HEK293T (cell line): ENCODE results near the gene SLC23A1.

Experiments
- CTCF ChIA-PET: fragments of 350-600 bp; formaldehyde crosslinking; extraction: SDS; loops from one replicate; lab custom pipeline; 2021; ENCODE audit warnings: antibody characterized with exemption, inconsistent platforms; lab: Yijun Ruan, JAX
- POLR2A ChIA-PET: fragments of 350-600 bp; formaldehyde crosslinking; extraction: SDS; loops from one replicate; lab custom pipeline; 2020; ENCODE audit warnings: antibody characterized with exemption, inconsistent platforms; lab: Yijun Ruan, JAX
- DNase-seq: peaks from one replicate; pipeline ENCODE4 v3.0.0; 2012; ENCODE audit warnings: mixed read lengths; ENCODE audit errors: extremely low spot score
- ARNT ChIP-seq: fragments of 450-650 bp; IDR thresholded peaks from 2 replicates; pipeline ENCODE4 v1.6.1; 2017; ENCODE audit warnings: mild to moderate bottlenecking
- BHLHE40 ChIP-seq: fragments of 450-650 bp; IDR thresholded peaks from 2 replicates; pipeline ENCODE4 v1.6.1; 2016; ENCODE audit warnings: mild to moderate bottlenecking, moderate library complexity, borderline replicate concordance
- CTBP1 ChIP-seq: fragments of 450-650 bp; IDR thresholded peaks from 2 replicates; pipeline ENCODE4 v1.6.1; 2016; ENCODE audit warnings: borderline replicate concordance
- ELF4 ChIP-seq: fragments of 450-650 bp; IDR thresholded peaks from 2 replicates; pipeline ENCODE4 v1.6.1; 2017; ENCODE audit warnings: antibody characterized with exemption
- FOXA1 ChIP-seq: fragments of 450-650 bp; IDR thresholded peaks from 2 replicates; pipeline ENCODE4 v1.6.1; 2016; ENCODE audit warnings: mild to moderate bottlenecking
- FOXK2 ChIP-seq: fragments of 450-650 bp; IDR thresholded peaks from 2 replicates; pipeline ENCODE4 v1.6.1; 2016; ENCODE audit warnings: mild to moderate bottlenecking
- FOXM1 ChIP-seq: fragments of 450-650 bp; IDR thresholded peaks from 2 replicates; pipeline ENCODE4 v1.6.1; 2017; ENCODE audit warnings: mild to moderate bottlenecking, borderline replicate concordance
- HDGF ChIP-seq: fragments of 450-650 bp; IDR thresholded peaks from 2 replicates; pipeline ENCODE4 v1.6.1; 2017; ENCODE audit warnings: antibody characterized with exemption, borderline replicate concordance
- L3MBTL2 ChIP-seq: fragments of 450-650 bp; conservative IDR thresholded peaks from 2 replicates; pipeline ENCODE4 v1.6.1; 2016; ENCODE audit warnings: mild to moderate bottlenecking
- LEF1 ChIP-seq: fragments of 450-650 bp; IDR thresholded peaks from 2 replicates; pipeline ENCODE4 v1.6.1; 2017; ENCODE audit warnings: mild to moderate bottlenecking, borderline replicate concordance
- NFRKB ChIP-seq: fragments of 450-650 bp; IDR thresholded peaks from 2 replicates; pipeline ENCODE4 v1.6.1; 2016; ENCODE audit warnings: mild to moderate bottlenecking, moderate library complexity
- SP1 ChIP-seq: fragments of 450-650 bp; IDR thresholded peaks from 2 replicates; pipeline ENCODE4 v1.6.1; 2017
- SUZ12 ChIP-seq: fragments of 450-650 bp; IDR thresholded peaks from 2 replicates; pipeline ENCODE4 v1.6.1; 2016; ENCODE audit warnings: mild to moderate bottlenecking
- TARDBP ChIP-seq: fragments of 450-650 bp; IDR thresholded peaks from 2 replicates; pipeline ENCODE4 v1.6.1; 2016
- ZNF384 ChIP-seq: fragments of 450-650 bp; IDR thresholded peaks from 2 replicates; pipeline ENCODE4 v1.6.1; 2016
- TF ChIP-seq, protein P1 (sequence below): fragments of 450-650 bp; IDR thresholded peaks from 2 replicates; pipeline ENCODE4 v1.6.1; 2016

SLC23A1 gene

DNA sequence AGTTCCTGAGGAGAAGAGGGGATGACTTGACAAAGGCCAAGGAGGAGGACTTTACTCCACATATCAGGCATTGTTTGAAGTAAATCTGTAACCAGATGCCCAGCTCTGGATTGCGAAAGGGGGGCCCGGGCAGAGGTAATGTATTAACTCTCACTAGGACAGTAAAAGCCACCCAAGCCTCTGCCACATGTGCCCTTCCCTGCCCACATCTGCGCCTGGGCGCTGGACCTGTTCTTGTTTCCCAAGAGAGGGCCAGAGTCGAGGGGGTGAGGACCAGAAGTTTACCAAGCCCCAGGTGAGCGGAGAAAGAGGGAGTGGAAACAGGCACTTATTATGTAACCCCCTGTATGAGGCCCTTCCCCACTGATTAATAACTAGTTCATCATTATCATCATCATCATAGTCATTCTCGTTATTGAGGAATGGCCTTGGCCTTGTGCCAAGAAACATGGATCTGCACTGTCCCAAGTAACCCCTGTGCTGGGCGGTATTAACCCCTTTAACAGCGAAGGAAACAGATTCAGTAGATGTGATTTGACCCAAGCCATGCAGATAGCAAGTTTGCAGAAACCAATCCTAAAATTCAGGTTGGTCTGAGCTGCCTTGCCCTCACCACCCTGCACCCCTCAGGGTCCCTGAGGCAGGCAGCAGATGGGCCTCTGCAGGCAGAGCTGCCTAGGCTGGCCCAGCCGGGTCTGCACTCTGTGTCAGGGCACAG is at the start of gene SLC23A1:
SLC23A1 (minus strand) TSS at position 23 of the 718 bp plus-strand sequence. CDS start 44 bp downstream, outside the sequence.
- TF ChIP-seq LEF1 (no peak), HDGF (no peak), FOXA1 (no peak), ZNF384 (no peak), NFRKB (no peak)
- no peak for DNase-seq
- POLR2A ChIA-PET: interaction anchor here (1.2 kb wide), 1 partner anchor 56 kb away, joined by 3 read pairs; the partner anchor contains the start of gene DNAJC18
- CTCF ChIA-PET: no interaction called here

DNA sequence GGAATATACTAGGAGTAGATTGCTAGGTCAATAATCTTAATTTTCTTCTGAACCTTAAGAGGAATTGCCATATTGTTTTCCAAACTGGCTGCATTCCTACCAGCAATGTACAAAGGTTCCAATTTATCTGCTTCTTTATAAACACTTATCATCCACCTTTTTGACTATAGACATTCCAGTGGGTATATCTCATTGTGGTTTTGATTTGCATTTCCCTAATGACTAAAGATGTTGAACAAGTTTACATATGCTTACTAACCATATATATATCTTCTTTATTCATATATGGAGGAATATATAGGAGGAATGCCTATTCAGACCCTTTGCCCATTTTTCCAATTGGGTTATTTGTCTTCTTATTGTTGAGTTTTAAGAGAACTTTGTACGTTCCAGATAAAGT is 48.6 kb upstream of the SLC23A1 start:
- TF ChIP-seq, protein P1, sequence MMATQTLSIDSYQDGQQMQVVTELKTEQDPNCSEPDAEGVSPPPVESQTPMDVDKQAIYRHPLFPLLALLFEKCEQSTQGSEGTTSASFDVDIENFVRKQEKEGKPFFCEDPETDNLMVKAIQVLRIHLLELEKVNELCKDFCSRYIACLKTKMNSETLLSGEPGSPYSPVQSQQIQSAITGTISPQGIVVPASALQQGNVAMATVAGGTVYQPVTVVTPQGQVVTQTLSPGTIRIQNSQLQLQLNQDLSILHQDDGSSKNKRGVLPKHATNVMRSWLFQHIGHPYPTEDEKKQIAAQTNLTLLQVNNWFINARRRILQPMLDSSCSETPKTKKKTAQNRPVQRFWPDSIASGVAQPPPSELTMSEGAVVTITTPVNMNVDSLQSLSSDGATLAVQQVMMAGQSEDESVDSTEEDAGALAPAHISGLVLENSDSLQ: no peak
- ChIA-PET POLR2A (no interaction called here), CTCF (no interaction called here)
- DNase-seq: no peak

DNA sequence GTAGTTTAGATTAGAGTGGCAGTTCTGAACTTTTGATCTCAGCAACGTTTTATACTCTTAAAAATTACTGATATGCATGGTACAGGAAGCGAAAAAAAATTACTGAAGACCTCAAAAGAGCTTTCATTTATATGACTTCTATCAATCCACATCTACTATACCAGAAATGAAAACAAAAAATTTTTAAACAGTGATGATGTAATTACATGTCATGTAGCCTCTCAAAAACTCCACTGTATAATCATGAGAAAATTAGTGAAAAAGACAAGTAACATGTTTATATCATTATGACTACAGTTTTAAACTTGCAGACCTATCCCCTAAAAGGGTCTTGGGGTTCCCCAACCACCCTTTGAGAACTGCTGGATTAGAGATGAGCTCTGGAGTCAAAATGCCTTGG is 46.9 kb upstream of the SLC23A1 start:
- ChIA-PET CTCF (no interaction called here), POLR2A (interaction anchor here (1.3 kb wide), 1 partner anchor 9 kb away, joined by 5 read pairs; the partner anchor contains the start of gene DNAJC18)
- TF ChIP-seq TARDBP: no peak
- no peak for TF ChIP-seq FOXM1
- no peak for TF ChIP-seq SUZ12
- no peak for TF ChIP-seq SP1
- no peak for DNase-seq

DNA sequence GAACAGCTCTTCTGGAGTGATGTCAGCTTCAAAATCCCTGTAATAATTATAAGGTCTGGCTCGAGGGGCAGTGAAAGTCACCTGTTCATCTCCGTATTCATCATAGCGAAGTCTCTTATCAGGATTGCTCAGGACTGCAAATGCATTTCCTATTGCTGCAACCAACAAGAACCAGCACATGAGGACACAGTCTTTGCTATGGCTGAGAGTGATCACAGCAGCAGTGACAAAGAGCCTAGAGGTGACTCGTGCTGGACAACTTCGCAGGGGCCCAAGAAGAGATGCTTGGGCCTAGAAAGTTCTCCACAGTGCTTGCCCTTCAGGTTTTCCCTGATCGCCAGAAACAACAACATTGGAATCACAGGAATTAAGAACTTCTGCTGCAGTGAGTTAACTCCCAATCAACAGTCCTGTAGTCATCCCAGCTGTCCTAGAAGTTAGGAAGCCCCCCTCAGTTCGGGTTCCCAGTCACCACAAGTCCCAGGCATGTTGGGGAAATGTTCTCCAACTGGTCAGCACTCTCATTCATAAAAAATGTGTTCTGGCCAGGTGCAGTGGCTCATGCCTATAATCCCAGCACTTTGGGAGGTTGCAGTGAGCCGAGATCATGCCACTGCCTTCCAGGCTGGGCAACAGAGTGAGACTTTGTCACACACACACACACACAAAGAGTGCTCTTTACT is 43.2 kb upstream of the SLC23A1 start:
- DNase-seq: no peak
- ChIA-PET POLR2A (interaction anchor here (2.5 kb wide), 1 partner anchor 12 kb away, joined by 13 read pairs; the partner anchor contains the start of gene DNAJC18), CTCF (interaction anchor here (1.0 to 1.4 kb wide), 3 partner anchors 13 to 91 kb away, joined by 3 to 4 read pairs (median 3); partner anchors contain the start of gene DNAJC18)
- TF ChIP-seq ARNT: no peak
- TF ChIP-seq CTBP1: no peak

DNA sequence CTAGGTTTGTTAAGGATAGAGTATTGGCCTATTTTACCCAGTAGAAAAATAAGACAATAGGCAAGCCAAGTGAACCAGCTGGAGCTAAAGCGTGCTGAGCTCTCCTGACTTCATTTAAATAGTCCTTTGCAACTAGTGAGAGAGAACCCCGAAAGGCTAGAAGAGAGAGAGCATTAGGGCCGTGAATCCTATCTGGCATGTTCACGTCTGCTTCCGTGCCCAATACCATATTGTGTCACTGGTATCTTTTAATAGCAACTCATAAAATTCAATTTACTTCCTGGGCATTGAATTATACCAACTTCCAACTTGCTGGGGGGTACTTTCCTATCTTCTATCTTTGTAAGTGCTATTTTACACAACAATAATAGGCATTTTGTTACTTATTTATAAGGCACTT is 42.4 kb upstream of the SLC23A1 start:
- ChIA-PET CTCF (interaction anchor here (1.0 to 1.4 kb wide), 3 partner anchors 14 to 92 kb away, joined by 3 to 4 read pairs (median 3); partner anchors contain the start of gene DNAJC18), POLR2A (interaction anchor here (2.5 kb wide), 1 partner anchor 13 kb away, joined by 13 read pairs; the partner anchor contains the start of gene DNAJC18)
- TF ChIP-seq L3MBTL2: no peak
- TF ChIP-seq ZNF384: no peak
- TF ChIP-seq NFRKB: no peak
- TF ChIP-seq LEF1: no peak
- TF ChIP-seq HDGF: no peak
- TF ChIP-seq SP1: no peak
- no peak for TF ChIP-seq TARDBP
- no peak for TF ChIP-seq FOXA1
- TF ChIP-seq CTBP1: no peak
- TF ChIP-seq, protein P1: no peak
- TF ChIP-seq FOXK2: no peak
- no peak for TF ChIP-seq ARNT
- no peak for DNase-seq

DNA sequence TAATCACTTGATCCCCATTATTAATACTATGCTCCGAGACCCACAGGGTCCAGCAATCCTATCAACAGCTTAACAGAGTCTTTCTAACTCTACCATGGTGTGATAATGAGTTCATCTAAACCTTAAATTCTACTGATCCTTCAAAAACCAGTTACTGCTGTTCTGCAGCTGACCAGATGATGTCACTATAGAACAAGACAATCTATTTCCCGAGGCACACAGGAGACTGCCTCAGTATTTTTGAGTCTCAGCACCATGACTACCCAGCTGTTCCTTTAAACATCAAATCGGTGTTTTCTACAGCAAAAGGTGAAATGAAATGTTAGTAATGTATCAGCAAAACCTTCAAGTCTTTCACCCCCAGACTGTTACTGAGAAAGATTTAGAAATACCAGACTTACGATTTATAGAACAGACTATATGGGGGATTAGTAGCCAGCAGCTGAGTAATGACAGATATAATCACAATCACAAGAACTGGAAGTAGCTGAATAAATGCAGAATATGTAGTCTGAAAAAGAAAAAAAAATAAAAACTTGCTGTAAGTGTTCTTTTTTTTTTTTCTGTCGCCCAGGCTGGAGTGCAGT is 39.3 kb upstream of the SLC23A1 start:
- POLR2A ChIA-PET: interaction anchor here (1.0 to 1.7 kb wide), 5 partner anchors 17 to 139 kb away, joined by 3 to 8 read pairs (median 5); partner anchors contain the start of genes DNAJC18 and UBE2D2
- DNase-seq: peak; percentile 79
- TF ChIP-seq FOXA1: no peak
- no peak for TF ChIP-seq LEF1
- no peak for TF ChIP-seq FOXM1
- TF ChIP-seq FOXK2: no peak
- TF ChIP-seq SP1: no peak
- no peak for TF ChIP-seq HDGF
- TF ChIP-seq ARNT: no peak
- TF ChIP-seq, protein P1: no peak
- no peak for TF ChIP-seq TARDBP
- no peak for TF ChIP-seq ZNF384
- TF ChIP-seq L3MBTL2: no peak
- no peak for TF ChIP-seq BHLHE40
- TF ChIP-seq CTBP1: no peak
- no peak for TF ChIP-seq NFRKB
- no peak for TF ChIP-seq SUZ12
- no peak for TF ChIP-seq ELF4
- CTCF ChIA-PET: interaction anchor here (0.6 to 6.6 kb wide), 11 partner anchors 11 to 1091 kb away, joined by 3 to 71 read pairs (median 4); partner anchors contain the start of gene CDC25C
